Measurements from ENCODE around the gene MAP2K6. TPM values are rescaled to one million over a fixed set of nuclear protein-coding genes. Genes with fewer than 3 reads are reported as not detected.

MAP2K6 gene
- total RNA-seq, 1 experiment from 2014 or later = 17.7 TPM

DNA sequence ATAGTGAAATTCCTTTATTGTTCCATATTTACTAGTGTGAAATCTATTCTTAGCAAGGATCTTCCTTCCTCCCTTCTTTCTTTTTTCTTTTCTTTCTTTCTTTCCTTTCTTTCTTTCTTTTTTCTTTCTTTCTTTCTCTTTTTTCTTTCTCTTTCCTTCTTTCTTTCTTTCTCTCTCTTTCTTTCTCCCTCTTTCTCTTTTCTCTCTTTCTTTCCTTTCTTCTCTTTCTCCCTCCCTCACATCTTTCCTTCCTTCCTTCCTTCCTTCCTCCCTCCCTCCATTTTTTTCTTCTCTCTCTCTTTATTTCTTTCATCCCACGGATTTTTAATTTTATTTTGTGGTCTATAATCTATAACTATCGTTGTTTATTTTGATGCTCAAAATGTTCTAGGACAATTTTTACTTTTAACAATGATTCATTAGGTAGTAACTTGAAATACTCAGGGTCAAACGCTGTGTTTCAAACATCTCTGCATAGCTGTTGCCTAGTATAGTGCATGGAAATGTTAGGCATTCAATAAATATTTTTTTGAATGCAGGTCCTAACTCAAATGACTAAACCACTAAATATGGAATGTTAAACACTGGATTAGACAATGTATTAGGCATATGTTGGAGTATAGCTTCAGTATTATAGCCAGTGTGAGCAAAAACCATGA, 178.3 kb downstream of the MAP2K6 start:
- Histone ChIP-seq H3K4me2 (ENCODE audit: insufficient read depth, insufficient read length, low read length) (no peak overlapping the region), H3K9ac (ENCODE audit: extremely low read depth, insufficient read length, low read length) (no peak overlapping the region), H2BK20ac (ENCODE audit: low read depth, low read length, poor library complexity, severe bottlenecking) (no peak overlapping the region), H3K27me3 (ENCODE audit: insufficient read depth, low read length) (no peaks in the 10 kb centered on the region), H2AK5ac (ENCODE audit: insufficient read length, low read length) (no peak overlapping the region), H3K79me1 (ENCODE audit: insufficient read depth, low read depth, low read length, poor library complexity, severe bottlenecking) (no peaks in the 10 kb centered on the region), H3K9me3 (ENCODE audit: control insufficient read depth, low read depth, low read length) (no peaks in the 10 kb centered on the region), H2BK120ac (ENCODE audit: low read depth, low read length, poor library complexity, severe bottlenecking) (no peak overlapping the region), H3K18ac (ENCODE audit: insufficient read length, low read depth, low read length) (no peak overlapping the region), H4K20me1 (ENCODE audit: control insufficient read depth, insufficient read depth, insufficient read length) (no peaks in the 10 kb centered on the region), H2BK5ac (ENCODE audit: insufficient read length, low read length) (no peak overlapping the region), H3K27ac (ENCODE audit: insufficient read length, low read depth, low read length) (no peak overlapping the region), H4K8ac (replicated peaks; ENCODE audit: insufficient read length, low read depth, low read length) (no peak overlapping the region), H3K23ac (ENCODE audit: insufficient read length, low read depth, low read length) (no peak overlapping the region), H3K4me1 (ENCODE audit: insufficient read depth, low read length) (no peaks in the 10 kb centered on the region), H3K56ac (ENCODE audit: insufficient read length, low read depth, low read length) (no peak overlapping the region), H2BK15ac (ENCODE audit: low read depth, low read length) (no peak overlapping the region), H3K14ac (ENCODE audit: insufficient read depth, low read length) (no peak overlapping the region), H3K4ac (ENCODE audit: low read depth, low read length) (no peak overlapping the region), H3K23me2 (ENCODE audit: insufficient read length, low read depth, low read length, poor library complexity, severe bottlenecking) (no peaks in the 10 kb centered on the region), H3T11ph (ENCODE audit: low read length) (no peak overlapping the region), H2AFZ (ENCODE audit: low read length) (no peak overlapping the region), H4K91ac (ENCODE audit: insufficient read length, low read depth, low read length) (no peak overlapping the region), H4K5ac (ENCODE audit: insufficient read length, low read depth, low read length) (no peak overlapping the region), H3K79me2 (ENCODE audit: insufficient read depth, low read length) (no peaks in the 10 kb centered on the region), H2BK12ac (ENCODE audit: insufficient read length, low read depth, low read length) (no peak overlapping the region)
- TF ChIP-seq, protein P1, sequence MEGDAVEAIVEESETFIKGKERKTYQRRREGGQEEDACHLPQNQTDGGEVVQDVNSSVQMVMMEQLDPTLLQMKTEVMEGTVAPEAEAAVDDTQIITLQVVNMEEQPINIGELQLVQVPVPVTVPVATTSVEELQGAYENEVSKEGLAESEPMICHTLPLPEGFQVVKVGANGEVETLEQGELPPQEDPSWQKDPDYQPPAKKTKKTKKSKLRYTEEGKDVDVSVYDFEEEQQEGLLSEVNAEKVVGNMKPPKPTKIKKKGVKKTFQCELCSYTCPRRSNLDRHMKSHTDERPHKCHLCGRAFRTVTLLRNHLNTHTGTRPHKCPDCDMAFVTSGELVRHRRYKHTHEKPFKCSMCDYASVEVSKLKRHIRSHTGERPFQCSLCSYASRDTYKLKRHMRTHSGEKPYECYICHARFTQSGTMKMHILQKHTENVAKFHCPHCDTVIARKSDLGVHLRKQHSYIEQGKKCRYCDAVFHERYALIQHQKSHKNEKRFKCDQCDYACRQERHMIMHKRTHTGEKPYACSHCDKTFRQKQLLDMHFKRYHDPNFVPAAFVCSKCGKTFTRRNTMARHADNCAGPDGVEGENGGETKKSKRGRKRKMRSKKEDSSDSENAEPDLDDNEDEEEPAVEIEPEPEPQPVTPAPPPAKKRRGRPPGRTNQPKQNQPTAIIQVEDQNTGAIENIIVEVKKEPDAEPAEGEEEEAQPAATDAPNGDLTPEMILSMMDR (conservative IDR thresholded peaks at IDR 0.05) = no peak
- Mint-ChIP-seq H3K4me3 (no peak overlapping the region), H3K4me1 (peaks cover 7 to 12% of the 10 kb centered on the region in 2 experiments; a peak in 3 of 4 replicates), H3K9me3 (peaks cover 1 to 4% of the 10 kb centered on the region in 2 experiments; a peak in 1 of 5 replicates), H3K36me3 (ENCODE audit: insufficient read depth in 1 of 3, low read depth in 3 of 3) (no peaks in the 10 kb centered on the region), H3K27ac (0 out of 7 replicates have a peak overlapping the region, but pooled peaks of 1 of the 3 experiments have one; percentile 60), H3K27me3 (ENCODE audit: low read depth) (no peaks in the 10 kb centered on the region)
- no peak for DNase-seq
- WGBS (ENCODE audit: extremely low coverage, insufficient read length, low lambda C conversion rate) = 67% methylated on average over 1 of the region's 3 CpGs
